ACHN (cell line): ENCODE data around the gene COL5A1.

Source experiments
- DNase-seq: peaks from one replicate; pipeline ENCODE4 v3.0.0-alpha.2; 2015
- in situ Hi-C: cut with HindIII; loops from 2 replicates; pipeline ENCODE4 v1.10.0; 2017; ENCODE audit warnings: low sequenced_read_pairs, low pct_ligation_motif_present, low pct_unique_long_range_greater_than_20kb

COL5A1 gene

GRCh38 chr9:134889386-134890154, 248.0 kb downstream of the COL5A1 start:
- DNase-seq, result no peak
- in situ Hi-C loops, result no loop called here

DNA sequence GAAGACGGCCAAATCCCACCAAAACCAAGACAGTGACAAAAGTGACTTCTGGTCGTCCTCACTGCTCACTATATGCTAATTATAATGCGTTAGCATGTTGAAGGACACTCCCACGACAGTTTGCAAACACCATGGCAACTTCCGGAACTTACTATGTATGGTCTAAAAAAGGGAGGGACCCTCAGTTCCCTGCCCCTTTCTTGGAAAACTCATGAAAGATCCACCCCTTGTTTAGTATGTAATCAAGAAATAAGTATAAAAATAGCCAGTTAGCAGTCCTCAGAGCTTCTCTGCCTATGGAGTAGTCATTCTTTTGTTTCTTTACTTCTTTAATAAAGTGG, 248.5 kb downstream of the COL5A1 start:
- in situ Hi-C loops, result no loop called here
- DNase-seq, result no peak

- in situ Hi-C loops, result no loop called here
- no peak for DNase-seq
Observed at GRCh38 chr9:134891053-134891452, 249.4 kb downstream of the COL5A1 start.

DNA sequence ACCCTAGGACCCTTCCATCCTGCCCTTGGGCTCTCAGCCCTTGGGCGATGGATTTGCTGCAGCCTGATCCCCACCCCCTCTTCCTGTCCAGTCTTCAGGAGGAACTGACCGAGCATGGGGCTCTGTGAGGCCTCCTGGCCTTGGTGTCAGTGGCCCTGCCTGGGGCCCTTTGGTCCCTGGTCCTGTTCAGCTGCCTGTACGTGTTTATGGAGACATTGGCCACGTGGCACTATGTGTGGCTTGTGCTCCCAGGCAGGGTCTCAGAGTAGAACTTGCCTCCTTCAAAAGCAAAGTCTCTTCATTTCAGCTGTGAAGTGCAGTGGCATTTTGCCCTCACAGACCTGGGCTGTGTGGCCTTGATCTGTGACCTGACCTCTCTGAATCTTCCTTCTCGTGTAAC, 250.1 kb downstream of the COL5A1 start:
- DNase-seq, result no peak
- in situ Hi-C loops, result no loop called here

DNA sequence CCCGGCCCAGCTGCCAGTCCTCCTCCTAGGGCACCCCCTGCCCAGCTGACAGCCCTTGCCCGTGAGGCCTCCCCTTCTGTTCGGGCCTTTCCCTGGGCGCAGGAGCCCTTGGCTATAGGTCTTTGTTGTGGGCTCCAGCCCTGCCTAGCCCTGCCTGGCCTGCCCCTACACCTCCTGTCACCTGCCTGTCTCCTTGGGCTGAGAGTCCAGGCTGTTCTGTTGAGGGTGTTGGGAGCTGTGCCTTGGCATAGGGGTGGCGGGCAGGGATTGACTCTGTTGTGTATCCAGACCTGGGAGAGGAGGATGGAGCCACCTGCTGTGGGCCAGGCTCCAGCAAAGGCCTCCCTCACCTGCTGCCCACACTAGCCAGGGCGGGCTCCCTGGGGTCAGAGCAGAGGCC, 250.6 kb downstream of the COL5A1 start:
- in situ Hi-C loops, result no loop called here
- no peak for DNase-seq

DNA sequence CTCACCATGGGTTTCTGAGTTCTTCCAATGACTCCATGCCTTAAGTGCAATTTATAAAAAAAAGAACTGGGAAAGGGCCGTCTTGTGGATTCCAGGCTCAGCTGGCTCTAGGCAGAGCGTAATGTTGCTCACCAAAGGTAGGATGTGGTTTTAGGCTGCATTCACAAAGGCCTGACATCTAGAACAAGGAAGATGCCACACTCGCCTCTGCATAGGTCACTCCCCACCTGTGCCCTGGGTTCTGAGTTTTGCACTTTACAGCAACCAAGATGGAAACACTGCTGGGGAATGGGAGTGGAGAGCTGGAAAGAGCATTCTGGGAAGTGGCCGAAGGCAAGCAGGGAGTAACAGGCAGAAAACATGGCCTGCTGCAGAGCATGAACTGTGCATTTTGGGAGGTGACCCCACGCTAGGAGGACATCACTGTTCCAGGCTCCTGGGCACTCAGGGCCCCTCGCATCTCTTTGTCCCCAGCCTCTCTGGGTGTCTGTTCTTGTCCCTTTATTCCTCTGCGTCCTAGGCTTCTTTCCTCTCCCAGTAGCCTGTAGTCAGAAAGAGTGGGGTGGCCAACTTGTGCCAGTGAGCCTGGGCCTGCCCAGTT, 251.3 kb downstream of the COL5A1 start:
- in situ Hi-C loops, result no loop called here
- no peak for DNase-seq
